Progenitor cell of endocrine pancreas (in vitro differentiated cells): ENCODE data around the gene TBCD. TPM values are rescaled to one million over a fixed set of nuclear protein-coding genes. Genes with fewer than 3 reads are reported as not detected.

ENCODE experiments used
- DNase-seq: peaks from one replicate; pipeline ENCODE4 v3.0.0; 2021; ENCODE audit warnings: low spot score; ENCODE audit not compliant: unreplicated experiment
- H3K27ac Mint-ChIP-seq: 2 replicates; pipeline ENCODE4 v1.8.0; 2021; ENCODE audit warnings: mild to moderate bottlenecking, moderate library complexity, mixed read lengths
- H3K27me3 Mint-ChIP-seq: 2 replicates; pipeline ENCODE4 v1.8.0; 2021; ENCODE audit warnings: mixed read lengths
- H3K36me3 Mint-ChIP-seq: 2 replicates; pipeline ENCODE4 v1.8.0; 2022; ENCODE audit warnings: mixed read lengths; ENCODE audit not compliant: insufficient read depth
- H3K4me1 Mint-ChIP-seq: 2 replicates; pipeline ENCODE4 v1.8.0; 2021; ENCODE audit warnings: low read depth, mixed read lengths
- H3K4me3 Mint-ChIP-seq: 2 replicates; pipeline ENCODE4 v1.8.0; 2021; ENCODE audit warnings: low read depth, mild to moderate bottlenecking, moderate library complexity, mixed read lengths
- H3K9me3 Mint-ChIP-seq: 2 replicates; pipeline ENCODE4 v1.8.0; 2021; ENCODE audit warnings: low read depth, mixed read lengths
- CTCF ChIP-seq: fragments of 200-600 bp; sonication (generic); IDR thresholded peaks from one replicate; pipeline ENCODE4 v1.5.0; 2021; ENCODE audit warnings: antibody characterized with exemption, mild to moderate bottlenecking; ENCODE audit not compliant: unreplicated experiment
- total RNA-seq: library from RNA; stranded (reverse); gene quantifications from 2 replicates; pipeline ENCODE4 v1.2.1, GENCODE V29; 2021

The TBCD gene
- total RNA-seq, 1 donor from 2014 or later = 95.6 TPM

GRCh38 chr17:82926081-82926480 lies 174.2 kb downstream of the TBCD start:
- Mint-ChIP-seq H3K27me3 (no peaks in the 10 kb centered on the region), H3K27ac (no peak overlapping the region), H3K36me3 (peaks cover 22% of the 10 kb centered on the region), H3K4me1 (peaks cover 2% of the 10 kb centered on the region), H3K4me3 (no peak overlapping the region), H3K9me3 (no peaks in the 10 kb centered on the region)
- TF ChIP-seq CTCF = no peak
- no peak for DNase-seq

- H3K27ac Mint-ChIP-seq = no peak overlapping the region
- no peaks in the 10 kb centered on the region for H3K9me3 Mint-ChIP-seq
These were observed 174.9 kb downstream of the TBCD start for GRCh38 chr17:82926716-82927115.

GRCh38 chr17:82927311-82927660 lies 175.4 kb downstream of the TBCD start:
- no peaks in the 10 kb centered on the region for H3K27me3 Mint-ChIP-seq

More at GRCh38 chr17:82926716-82927115, 174.9 kb downstream of the TBCD start:
- H3K4me1 Mint-ChIP-seq = peaks cover 2% of the 10 kb centered on the region
- peaks cover 20% of the 10 kb centered on the region for H3K36me3 Mint-ChIP-seq
- no peak for TF ChIP-seq CTCF
- DNase-seq = no peak
- H3K4me3 Mint-ChIP-seq = no peak overlapping the region
- no peaks in the 10 kb centered on the region for H3K27me3 Mint-ChIP-seq

GRCh38 chr17:82927661-82928601 lies 176.1 kb downstream of the TBCD start:
- no peak overlapping the region for H3K4me3 Mint-ChIP-seq
- no peak for DNase-seq
- H3K36me3 Mint-ChIP-seq = peaks cover 19% of the 10 kb centered on the region
- no peak for TF ChIP-seq CTCF
- no peaks in the 10 kb centered on the region for H3K9me3 Mint-ChIP-seq
- no peak overlapping the region for H3K27ac Mint-ChIP-seq
- no peaks in the 10 kb centered on the region for H3K4me1 Mint-ChIP-seq
- H3K27me3 Mint-ChIP-seq = no peaks in the 10 kb centered on the region

More at GRCh38 chr17:82927311-82927660, 175.4 kb downstream of the TBCD start:
- H3K4me1 Mint-ChIP-seq = no peaks in the 10 kb centered on the region
- no peaks in the 10 kb centered on the region for H3K9me3 Mint-ChIP-seq
- peaks cover 18% of the 10 kb centered on the region for H3K36me3 Mint-ChIP-seq
- no peak for DNase-seq
- no peak overlapping the region for H3K4me3 Mint-ChIP-seq
- H3K27ac Mint-ChIP-seq = no peak overlapping the region
- TF ChIP-seq CTCF = no peak

- Mint-ChIP-seq H3K4me1 (no peaks in the 10 kb centered on the region), H3K27me3 (no peaks in the 10 kb centered on the region), H3K36me3 (peaks cover 19% of the 10 kb centered on the region), H3K27ac (no peak overlapping the region), H3K9me3 (no peaks in the 10 kb centered on the region), H3K4me3 (no peak overlapping the region)
- no peak for DNase-seq
- no peak for TF ChIP-seq CTCF
These were observed 177.3 kb downstream of the TBCD start for GRCh38 chr17:82929011-82929622.
